Measurements from ENCODE around the gene NCL. TPM values are rescaled to one million over a fixed set of nuclear protein-coding genes. Genes with fewer than 3 reads are reported as not detected.
A peak's percentile ranks its signal among the peaks of the same experiment; 100 is the strongest.

Gene NCL
- total and polyA plus RNA-seq, 3 experiments from 2014 or later = 568 to 1,772 (median 1,673) TPM

- peaks cover 0 to 14% (median 3%) of the 10 kb centered on the region in 3 donors for H3K36me3 Mint-ChIP-seq
- peak overlapping the region; percentile 96 to 99 (median 98) for H3K27ac Mint-ChIP-seq
- Histone ChIP-seq H3K4me3 (ENCODE audit: low read length) (no peak overlapping the region), H3K36me3 (ENCODE audit: insufficient read depth, low read length) (no peaks in the 10 kb centered on the region), H3K4me1 (ENCODE audit: insufficient read depth, low read length) (peaks cover 10% of the 10 kb centered on the region), H3K9me3 (ENCODE audit: low read length) (no peaks in the 10 kb centered on the region), H3K27me3 (ENCODE audit: insufficient read depth, low read length, poor library complexity, severe bottlenecking) (no peaks in the 10 kb centered on the region), H3K27ac (ENCODE audit: low read depth, low read length) (peak overlapping the region; percentile 81)
- H3K4me3 Mint-ChIP-seq = peak overlapping the region in 5 of 7 donors; percentile 23 to 82 (median 75)
- ChIA-PET POLR2A (interaction anchor here (2.0 kb wide), 1 partner anchor 25 kb away, joined by 11 read pairs; no protein-coding TSS in a partner anchor), CTCF (interaction anchor here (1.4 kb wide), 1 partner anchor 24 kb away, joined by 7 read pairs; no protein-coding TSS in a partner anchor)
- H3K4me1 Mint-ChIP-seq = peaks cover 14 to 24% (median 22%) of the 10 kb centered on the region in 3 donors
- peaks cover 6 to 13% (median 12%) of the 10 kb centered on the region in 5 donors for H3K9me3 Mint-ChIP-seq
- peaks cover 0 to 3% of the 10 kb centered on the region in 2 donors for H3K27me3 Mint-ChIP-seq
- DNase-seq = no peak
These were observed 37.2 kb downstream of the NCL start for GRCh38 chr2:231427116-231427515.

DNA sequence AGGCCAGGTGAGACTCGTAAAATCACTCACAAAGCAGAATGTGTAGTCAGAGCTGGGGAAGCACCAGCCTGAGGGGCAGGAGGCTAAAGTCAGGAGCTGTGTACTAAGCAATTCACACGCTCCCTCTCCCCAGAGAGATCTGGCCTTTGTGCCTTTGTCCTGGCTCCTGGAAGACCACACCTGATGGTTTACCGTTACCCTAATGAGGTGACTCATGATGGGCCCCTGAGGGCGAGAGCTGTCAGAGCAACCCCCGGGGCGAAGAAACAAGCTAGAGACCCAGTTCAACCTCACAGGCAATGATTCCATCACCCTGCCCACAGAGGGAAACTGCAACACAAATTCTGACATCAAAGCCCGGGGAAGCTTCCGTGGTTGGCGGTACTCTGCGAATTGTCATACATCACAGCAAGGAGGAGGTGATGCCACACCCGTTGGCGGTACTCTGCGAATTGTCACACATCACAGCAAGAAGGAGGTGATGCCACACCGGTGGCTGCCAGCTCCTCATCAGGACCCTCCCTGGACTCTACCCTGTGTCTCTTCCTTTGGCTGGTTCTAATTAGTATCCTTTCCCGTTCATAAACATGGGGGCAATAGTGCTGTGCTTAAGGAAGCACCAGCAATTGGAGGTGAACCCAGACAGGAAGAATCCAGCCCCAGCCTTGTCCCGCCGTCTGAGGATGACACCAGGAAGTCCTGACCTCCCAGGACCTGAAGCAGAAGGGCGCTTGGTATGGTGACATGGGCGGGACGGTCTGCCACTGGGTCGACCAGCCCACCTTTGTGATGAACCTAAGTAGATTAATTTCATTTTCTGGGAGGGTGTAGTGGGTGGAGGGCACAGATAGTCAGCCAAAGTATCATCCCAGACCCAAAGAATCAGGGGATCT is 38.2 kb downstream of the NCL start:
- H3K4me3 ChIP-seq (ENCODE audit: low read length) = no peak overlapping the region
- no peaks in the 10 kb centered on the region for H3K36me3 ChIP-seq (ENCODE audit: insufficient read depth, low read length)
- Mint-ChIP-seq H3K4me3 (peak overlapping the region; percentile 23 to 82 (median 75)), H3K27ac (peak overlapping the region; percentile 96 to 99 (median 98)), H3K9me3 (peaks cover 0 to 5% (median 2%) of the 10 kb centered on the region in 5 donors), H3K4me1 (peaks cover 14 to 24% (median 22%) of the 10 kb centered on the region in 3 donors), H3K36me3 (peaks cover 0 to 4% (median under 1%) of the 10 kb centered on the region in 3 donors), H3K27me3 (peaks cover 0 to 2% of the 10 kb centered on the region in 2 donors)
- H3K9me3 ChIP-seq (ENCODE audit: low read length) = no peaks in the 10 kb centered on the region
- ChIA-PET CTCF (interaction anchor here (1.0 to 2.3 kb wide), 4 partner anchors 14 to 27 kb away, joined by 3 to 10 read pairs (median 6); no protein-coding TSS in a partner anchor), POLR2A (interaction anchor here (0.7 to 2.0 kb wide), 4 partner anchors 17 to 38 kb away, joined by 3 to 14 read pairs (median 8); partner anchors contain the start of gene NCL)
- peaks cover 10% of the 10 kb centered on the region for H3K4me1 ChIP-seq (ENCODE audit: insufficient read depth, low read length)
- peak; percentile 29 to 92 (median 74) for DNase-seq
- peak overlapping the region; percentile 81 for H3K27ac ChIP-seq (ENCODE audit: low read depth, low read length)
- no peaks in the 10 kb centered on the region for H3K27me3 ChIP-seq (ENCODE audit: insufficient read depth, low read length, poor library complexity, severe bottlenecking)

DNA sequence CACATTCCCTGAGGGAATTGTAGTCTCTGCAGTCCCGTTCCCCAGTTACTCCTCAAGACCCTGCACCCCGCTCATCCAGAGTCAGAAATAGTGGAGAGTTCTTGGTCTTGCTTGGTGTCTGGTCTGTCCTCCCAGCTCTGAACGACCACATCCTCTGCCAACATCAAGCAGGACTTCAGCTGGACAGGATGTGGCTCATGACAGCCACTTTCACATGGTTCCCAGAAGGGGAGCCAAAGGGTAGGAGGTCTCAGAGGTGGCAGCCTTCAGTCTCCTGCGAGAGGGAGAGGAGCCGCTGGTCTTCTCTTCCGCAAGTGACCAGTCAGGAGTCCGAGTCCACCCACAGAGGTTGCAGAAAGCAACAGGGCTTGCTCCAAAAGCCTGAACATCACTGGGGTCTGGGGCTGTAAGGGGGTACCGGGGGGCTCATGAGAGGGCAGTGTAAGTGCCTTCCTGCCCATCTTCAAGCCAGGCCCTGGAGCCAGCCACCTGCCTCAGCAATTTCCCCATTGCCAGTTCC is 38.9 kb downstream of the NCL start:
- H3K9me3 Mint-ChIP-seq = peaks cover 0 to 4% (median 0%) of the 10 kb centered on the region in 5 donors
- H3K4me3 Mint-ChIP-seq = peak overlapping the region in 3 of 7 donors; percentile 75 to 82 (median 77)
- H3K27ac ChIP-seq (ENCODE audit: low read depth, low read length) = peak overlapping the region; percentile 81

DNA sequence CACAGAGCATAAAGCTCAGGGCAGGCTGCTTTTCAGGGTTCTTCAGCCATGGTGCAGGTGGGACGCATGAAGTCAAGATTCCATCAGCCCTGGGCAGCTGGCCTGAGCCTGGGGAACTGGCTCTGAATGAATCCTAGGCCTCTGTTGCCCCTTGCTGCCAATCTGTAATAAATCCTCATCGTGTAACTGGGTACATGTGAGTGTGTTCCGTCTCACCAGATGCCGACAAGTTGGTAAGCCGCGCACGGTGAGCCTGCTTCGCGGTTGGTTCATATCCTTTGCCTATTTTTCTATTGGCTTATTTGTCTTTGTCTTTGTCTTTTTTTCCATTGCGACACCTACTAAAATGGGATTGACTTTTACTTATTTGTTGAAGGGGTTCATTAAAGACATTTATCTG is 41.1 kb downstream of the NCL start:
- Histone ChIP-seq H3K9me3 (ENCODE audit: low read length) (no peaks in the 10 kb centered on the region), H3K4me1 (ENCODE audit: insufficient read depth, low read length) (peaks cover 10% of the 10 kb centered on the region), H3K4me3 (ENCODE audit: low read length) (no peak overlapping the region), H3K36me3 (ENCODE audit: insufficient read depth, low read length) (no peaks in the 10 kb centered on the region), H3K27ac (ENCODE audit: low read depth, low read length) (no peak overlapping the region), H3K27me3 (ENCODE audit: insufficient read depth, low read length, poor library complexity, severe bottlenecking) (no peaks in the 10 kb centered on the region)
- peaks cover 14 to 24% (median 22%) of the 10 kb centered on the region in 3 donors for H3K4me1 Mint-ChIP-seq
- CTCF ChIA-PET = no interaction called here
- H3K36me3 Mint-ChIP-seq = no peaks in the 10 kb centered on the region
- no peaks in the 10 kb centered on the region for H3K9me3 Mint-ChIP-seq
- no peak overlapping the region for H3K4me3 Mint-ChIP-seq
- no peak for DNase-seq
- POLR2A ChIA-PET = no interaction called here
- peak overlapping the region in 1 of 8 donors; percentile 11 for H3K27ac Mint-ChIP-seq
- peaks cover 1 to 4% of the 10 kb centered on the region in 2 donors for H3K27me3 Mint-ChIP-seq

More for the DNA sequence above, 38.9 kb downstream of the NCL start:
- Histone ChIP-seq H3K27me3 (ENCODE audit: insufficient read depth, low read length, poor library complexity, severe bottlenecking) (no peaks in the 10 kb centered on the region), H3K36me3 (ENCODE audit: insufficient read depth, low read length) (no peaks in the 10 kb centered on the region), H3K4me1 (ENCODE audit: insufficient read depth, low read length) (peaks cover 10% of the 10 kb centered on the region), H3K4me3 (ENCODE audit: low read length) (no peak overlapping the region), H3K9me3 (ENCODE audit: low read length) (no peaks in the 10 kb centered on the region)
- Mint-ChIP-seq H3K27ac (peak overlapping the region; percentile 96 to 99 (median 98)), H3K27me3 (peaks cover 0 to 1% of the 10 kb centered on the region in 2 donors), H3K36me3 (no peaks in the 10 kb centered on the region), H3K4me1 (peaks cover 14 to 24% (median 22%) of the 10 kb centered on the region in 3 donors)
- ChIA-PET CTCF (interaction anchor here (1.0 to 2.3 kb wide), 4 partner anchors 13 to 28 kb away, joined by 3 to 10 read pairs (median 6); no protein-coding TSS in a partner anchor), POLR2A (interaction anchor here (0.7 to 2.0 kb wide), 4 partner anchors 27 to 130 kb away, joined by 5 to 14 read pairs (median 9); partner anchors contain the start of gene NCL)
- DNase-seq = no peak

DNA sequence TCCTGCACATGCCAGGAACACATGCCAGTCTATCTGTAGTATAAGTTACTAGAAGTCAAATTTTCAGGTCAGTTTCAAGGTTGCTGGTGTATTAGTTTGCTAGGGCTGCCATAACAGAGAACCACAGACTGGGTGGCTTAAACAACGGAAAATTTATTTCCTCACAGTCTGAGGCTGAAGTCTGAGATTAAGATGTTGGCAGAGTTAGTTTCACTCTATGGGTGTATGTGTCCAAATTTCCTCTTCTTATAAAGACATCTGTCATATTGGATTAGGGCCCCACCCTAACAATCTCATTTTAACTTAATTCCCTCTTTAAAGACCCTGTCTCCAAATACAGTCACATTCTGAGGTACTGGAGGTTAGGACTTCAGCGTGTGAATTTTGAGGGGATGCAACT is 42.2 kb downstream of the NCL start:
- Mint-ChIP-seq H3K27ac (peak overlapping the region in 1 of 8 donors; percentile 11), H3K9me3 (no peaks in the 10 kb centered on the region), H3K36me3 (no peaks in the 10 kb centered on the region), H3K4me3 (no peak overlapping the region), H3K4me1 (peaks cover 13 to 21% (median 20%) of the 10 kb centered on the region in 3 donors), H3K27me3 (peaks cover 3 to 4% of the 10 kb centered on the region in 2 donors)
- POLR2A ChIA-PET = no interaction called here
- H3K27me3 ChIP-seq (ENCODE audit: insufficient read depth, low read length, poor library complexity, severe bottlenecking) = no peaks in the 10 kb centered on the region
- H3K9me3 ChIP-seq (ENCODE audit: low read length) = no peaks in the 10 kb centered on the region
- CTCF ChIA-PET = interaction anchor here (1.3 kb wide), 1 partner anchor 10 kb away, joined by 4 read pairs; no protein-coding TSS in a partner anchor
- no peak for DNase-seq
- no peak overlapping the region for H3K27ac ChIP-seq (ENCODE audit: low read depth, low read length)
- H3K4me1 ChIP-seq (ENCODE audit: insufficient read depth, low read length) = peaks cover 10% of the 10 kb centered on the region
- no peaks in the 10 kb centered on the region for H3K36me3 ChIP-seq (ENCODE audit: insufficient read depth, low read length)
- no peak overlapping the region for H3K4me3 ChIP-seq (ENCODE audit: low read length)

- Histone ChIP-seq H3K4me3 (ENCODE audit: low read length) (no peak overlapping the region), H3K4me1 (ENCODE audit: insufficient read depth, low read length) (peaks cover under 1% of the 10 kb centered on the region), H3K27me3 (ENCODE audit: insufficient read depth, low read length, poor library complexity, severe bottlenecking) (no peaks in the 10 kb centered on the region), H3K27ac (ENCODE audit: low read depth, low read length) (no peak overlapping the region), H3K9me3 (ENCODE audit: low read length) (no peaks in the 10 kb centered on the region), H3K36me3 (ENCODE audit: insufficient read depth, low read length) (no peaks in the 10 kb centered on the region)
- POLR2A ChIA-PET = interaction anchor here (0.7 kb wide), 1 partner anchor 1322 kb away, joined by 3 read pairs; no protein-coding TSS in a partner anchor
- CTCF ChIA-PET = interaction anchor here (0.7 to 1.4 kb wide), 3 partner anchors 9 to 48 kb away, joined by 4 read pairs; no protein-coding TSS in a partner anchor
- Mint-ChIP-seq H3K4me3 (no peak overlapping the region), H3K27ac (peak overlapping the region in 1 of 8 donors; percentile 30), H3K36me3 (no peaks in the 10 kb centered on the region), H3K27me3 (peaks cover 3 to 4% of the 10 kb centered on the region in 2 donors), H3K9me3 (no peaks in the 10 kb centered on the region), H3K4me1 (peaks cover 4 to 12% (median 10%) of the 10 kb centered on the region in 3 donors)
- no peak for DNase-seq
These were observed 43.2 kb downstream of the NCL start for GRCh38 chr2:231421051-231421580.

DNA sequence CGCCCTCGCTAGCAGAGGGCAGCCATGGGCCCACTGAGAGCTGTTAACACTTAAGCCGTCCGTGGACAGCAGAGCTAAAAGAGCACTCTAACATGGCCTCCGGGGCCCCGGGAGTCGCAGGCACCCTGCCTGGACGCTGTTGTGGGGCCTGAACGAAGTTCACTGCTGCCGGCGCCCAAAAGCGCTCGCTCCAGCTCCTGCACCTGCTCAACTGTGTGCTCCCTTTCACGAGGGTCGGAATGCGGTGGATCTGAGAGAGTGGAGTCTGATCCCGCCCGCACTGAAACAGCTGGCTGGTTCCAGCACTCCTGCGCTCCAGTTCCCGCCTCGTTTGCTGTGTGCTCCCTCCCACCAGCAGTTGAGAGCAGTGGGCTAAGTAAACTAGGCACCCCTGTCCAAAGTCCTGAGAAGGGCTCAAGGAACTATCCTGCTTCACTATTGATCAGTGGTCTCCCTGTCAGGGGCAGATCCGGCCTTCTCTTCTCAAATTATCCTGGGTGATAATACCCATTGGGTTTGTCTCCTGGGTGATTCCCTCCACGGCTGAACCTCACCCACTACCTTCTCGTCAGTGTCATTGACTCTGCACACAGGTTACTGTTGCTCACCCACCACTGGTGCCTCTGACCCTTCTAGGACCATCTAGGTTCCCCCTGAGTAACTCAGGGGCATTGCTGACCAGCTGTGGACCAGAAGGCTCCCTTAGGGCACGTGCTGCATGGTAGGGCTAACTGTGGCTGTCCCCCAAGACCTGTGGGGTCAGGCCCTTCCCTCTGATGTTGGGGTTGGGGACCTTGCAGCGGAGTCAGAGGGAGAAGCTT is 45.3 kb downstream of the NCL start:
- H3K4me1 ChIP-seq (ENCODE audit: insufficient read depth, low read length) = no peaks in the 10 kb centered on the region
- Mint-ChIP-seq H3K9me3 (no peaks in the 10 kb centered on the region), H3K36me3 (no peaks in the 10 kb centered on the region), H3K27ac (peak overlapping the region in 1 of 8 donors; percentile 93), H3K4me3 (no peak overlapping the region), H3K27me3 (peaks cover 3 to 18% of the 10 kb centered on the region in 2 donors), H3K4me1 (no peaks in the 10 kb centered on the region)
- ChIA-PET POLR2A (no interaction called here), CTCF (interaction anchor here (0.5 to 1.3 kb wide), 3 partner anchors 13 to 33 kb away, joined by 3 to 4 read pairs (median 3); no protein-coding TSS in a partner anchor)
- no peak overlapping the region for H3K4me3 ChIP-seq (ENCODE audit: low read length)
- DNase-seq = no peak
- no peaks in the 10 kb centered on the region for H3K9me3 ChIP-seq (ENCODE audit: low read length)
- peaks cover 4% of the 10 kb centered on the region for H3K27me3 ChIP-seq (ENCODE audit: insufficient read depth, low read length, poor library complexity, severe bottlenecking)
- no peaks in the 10 kb centered on the region for H3K36me3 ChIP-seq (ENCODE audit: insufficient read depth, low read length)
- H3K27ac ChIP-seq (ENCODE audit: low read depth, low read length) = no peak overlapping the region
